SK-N-SH treated with all-trans-retinoic acid at 6 μM for 48 hours (cell line): ENCODE data around the gene CERS4.
"Not testable (repeated sequence)": the region's sequence is repeated elsewhere in the genome, so short reads cannot be mapped to it uniquely, and the experiment has no call there.

Experiments
- ATAC-seq: fragments of 200-7000 bp; cut with Tn5 transposase; 3 replicates; pipeline ENCODE4 v1.9.1; 2020; ENCODE audit warnings: mild to moderate bottlenecking, moderate library complexity
- BACH2 ChIP-seq: fragments of 250-450 bp; sonication (Bioruptor Pico); IDR thresholded peaks from 2 replicates; pipeline ENCODE4 v1.9.0; 2021; ENCODE audit warnings: mild to moderate bottlenecking, borderline replicate concordance
- CREB5 ChIP-seq: fragments of 250-450 bp; sonication (Bioruptor Pico); IDR thresholded peaks from 2 replicates; pipeline ENCODE4 v1.5.1; 2020; ENCODE audit warnings: low read depth, mild to moderate bottlenecking, moderate library complexity
- CSDC2 ChIP-seq: fragments of 250-450 bp; sonication (Bioruptor Pico); IDR thresholded peaks from 2 replicates; pipeline ENCODE4 v1.5.0; 2020; ENCODE audit warnings: mild to moderate bottlenecking, moderate library complexity
- CSRNP3 ChIP-seq: fragments of 250-450 bp; sonication (Bioruptor Pico); IDR thresholded peaks from 2 replicates; pipeline ENCODE4 v1.5.1; 2021; ENCODE audit warnings: mild to moderate bottlenecking, moderate library complexity
- ESRRG ChIP-seq: fragments of 250-450 bp; sonication (Bioruptor Pico); IDR thresholded peaks from 2 replicates; pipeline ENCODE4 v1.6.1; 2021; ENCODE audit warnings: mild to moderate bottlenecking
- ISL1 ChIP-seq: fragments of 250-450 bp; sonication (Bioruptor Pico); IDR thresholded peaks from 2 replicates; pipeline ENCODE4 v2.1.2; 2022; ENCODE audit warnings: mild to moderate bottlenecking, moderate library complexity
- OSR1 ChIP-seq: fragments of 250-450 bp; sonication (Bioruptor Pico); IDR thresholded peaks from 2 replicates; pipeline ENCODE4 v1.8.0; 2022; ENCODE audit warnings: moderate library complexity, mild to moderate bottlenecking, inconsistent platforms
- POU6F1 ChIP-seq: fragments of 250-450 bp; sonication (Bioruptor Pico); IDR thresholded peaks from 2 replicates; pipeline ENCODE4 v1.8.0; 2021; ENCODE audit warnings: low read depth, mild to moderate bottlenecking, moderate library complexity, borderline replicate concordance
- PPARA ChIP-seq: fragments of 250-450 bp; sonication (Bioruptor Pico); IDR thresholded peaks from 2 replicates; pipeline ENCODE4 v1.5.0; 2020; ENCODE audit warnings: mild to moderate bottlenecking, borderline replicate concordance
- RARB ChIP-seq: fragments of 250-450 bp; sonication (Bioruptor Pico); IDR thresholded peaks from 2 replicates; pipeline ENCODE4 v1.8.0; 2021; ENCODE audit warnings: mild to moderate bottlenecking, moderate library complexity
- SNAI2 ChIP-seq: fragments of 250-450 bp; sonication (Bioruptor Pico); IDR thresholded peaks from 2 replicates; pipeline ENCODE4 v1.5.0; 2020; ENCODE audit warnings: mild to moderate bottlenecking, moderate library complexity
- TOX ChIP-seq: fragments of 250-450 bp; sonication (Bioruptor Pico); IDR thresholded peaks from 2 replicates; pipeline ENCODE4 v1.8.0; 2021; ENCODE audit warnings: mild to moderate bottlenecking, moderate library complexity, borderline replicate concordance
- ZFP3 ChIP-seq: fragments of 250-450 bp; sonication (Bioruptor Pico); IDR thresholded peaks from 2 replicates; pipeline ENCODE4 v1.5.0; 2020; ENCODE audit warnings: mild to moderate bottlenecking, moderate library complexity
- ZFP30 ChIP-seq: fragments of 450-650 bp; formaldehyde crosslinking; IDR thresholded peaks from 2 replicates; pipeline ENCODE4 v1.5.0; 2022; ENCODE audit warnings: mild to moderate bottlenecking, moderate library complexity

CERS4 gene

GRCh38 chr19:8220481-8220880 is 11.3 kb downstream of the CERS4 start:
- TF ChIP-seq CREB5 (CRISPR knock-in tag) (no peak), CSRNP3 (CRISPR knock-in tag) (no peak)
- TF ChIP-seq, all 23 proteins: peak for 0
- no peak for ATAC-seq

GRCh38 chr19:8221161-8221560 is 12.0 kb downstream of the CERS4 start:
- ATAC-seq: no peak
- no peak for TF ChIP-seq POU6F1 (CRISPR knock-in tag)
- TF ChIP-seq CSDC2 (CRISPR knock-in tag): no peak
- TF ChIP-seq SNAI2 (CRISPR knock-in tag): no peak
- no peak for TF ChIP-seq ISL1 (CRISPR knock-in tag)
- no peak for TF ChIP-seq CSRNP3 (CRISPR knock-in tag)
- TF ChIP-seq ZFP3 (CRISPR knock-in tag): no peak

GRCh38 chr19:8223442-8223841 is 14.3 kb downstream of the CERS4 start:
- not testable (repeated sequence) for ATAC-seq

GRCh38 chr19:8224394-8225145 is 15.4 kb downstream of the CERS4 start:
- TF ChIP-seq RARB (no peak), PPARA (CRISPR knock-in tag) (no peak)
- no peak for ATAC-seq

- no peak for ATAC-seq
These were observed 22.0 kb downstream of the CERS4 start for GRCh38 chr19:8231073-8231604.

GRCh38 chr19:8233370-8233769 is 24.2 kb downstream of the CERS4 start:
- TF ChIP-seq BACH2 (CRISPR knock-in tag): no peak
- no peak for ATAC-seq

More at GRCh38 chr19:8231073-8231604, 22.0 kb downstream of the CERS4 start:
- no peak for TF ChIP-seq TOX (CRISPR knock-in tag)
- TF ChIP-seq BACH2 (CRISPR knock-in tag): no peak
- TF ChIP-seq ESRRG (CRISPR knock-in tag): no peak

GRCh38 chr19:8237026-8237425 is 27.9 kb downstream of the CERS4 start:
- ATAC-seq: no peak
- TF ChIP-seq OSR1 (CRISPR knock-in tag): no peak
- TF ChIP-seq TOX (CRISPR knock-in tag): no peak
- no peak for TF ChIP-seq RARB
- TF ChIP-seq ZFP30 (CRISPR knock-in tag): no peak
- TF ChIP-seq CSDC2 (CRISPR knock-in tag): no peak
- TF ChIP-seq CREB5 (CRISPR knock-in tag): no peak
- TF ChIP-seq ISL1 (CRISPR knock-in tag): no peak
